ENCODE data around the gene MXRA8.
"Not testable (repeated sequence)": the region's sequence is repeated elsewhere in the genome, so short reads cannot be mapped to it uniquely, and the experiment has no call there.

The MXRA8 gene

DNA sequence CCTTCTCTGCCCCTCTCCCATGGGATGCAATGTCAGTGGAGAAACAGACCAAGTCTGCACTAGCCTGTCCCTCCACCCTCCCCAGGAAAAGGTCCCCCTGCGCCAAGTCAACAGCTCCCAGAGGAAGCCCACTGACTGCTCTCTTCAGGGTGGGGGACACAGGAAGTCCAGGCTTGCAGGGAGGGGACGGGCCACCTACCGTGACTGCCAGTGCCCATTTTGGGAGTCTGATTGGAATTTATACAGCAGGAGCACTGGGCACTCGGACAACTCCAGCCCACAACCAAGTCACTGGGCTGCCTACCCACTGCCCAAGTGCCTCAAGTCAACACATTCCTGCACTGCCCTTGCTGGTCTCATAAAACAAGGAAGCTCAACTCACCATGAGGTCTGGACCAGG, 34.7 kb upstream of the MXRA8 start:
- DNase-seq: no peak

DNA sequence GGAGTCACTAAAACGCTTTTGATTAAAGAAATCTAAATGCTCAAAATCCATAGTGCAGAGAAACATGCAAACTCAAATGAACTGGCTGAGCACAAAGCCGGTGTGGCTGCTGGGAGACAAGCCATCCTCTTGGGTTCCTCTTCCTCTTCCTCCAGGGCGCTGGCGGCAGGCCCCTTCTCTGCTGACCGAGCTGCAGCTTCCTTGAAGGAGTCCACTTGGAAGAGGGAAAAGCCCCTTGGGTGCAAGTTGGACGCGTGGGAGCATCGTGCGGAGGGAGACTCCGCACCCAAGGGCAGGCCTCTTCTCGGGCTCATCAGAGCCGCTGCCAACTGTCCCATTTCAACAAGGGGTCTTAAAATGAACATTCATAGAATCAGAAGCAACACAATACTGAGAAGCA, 32.9 kb upstream of the MXRA8 start:
- DNase-seq: no peak

GRCh38 chr1:1390675-1391074, 32.3 kb upstream of the MXRA8 start:
- DNase-seq: no peak

- DNase-seq: no peak
Observed at GRCh38 chr1:1388078-1388472, 29.7 kb upstream of the MXRA8 start.

- DNase-seq: no peak
Observed at GRCh38 chr1:1387098-1388077, 29.0 kb upstream of the MXRA8 start.

DNA sequence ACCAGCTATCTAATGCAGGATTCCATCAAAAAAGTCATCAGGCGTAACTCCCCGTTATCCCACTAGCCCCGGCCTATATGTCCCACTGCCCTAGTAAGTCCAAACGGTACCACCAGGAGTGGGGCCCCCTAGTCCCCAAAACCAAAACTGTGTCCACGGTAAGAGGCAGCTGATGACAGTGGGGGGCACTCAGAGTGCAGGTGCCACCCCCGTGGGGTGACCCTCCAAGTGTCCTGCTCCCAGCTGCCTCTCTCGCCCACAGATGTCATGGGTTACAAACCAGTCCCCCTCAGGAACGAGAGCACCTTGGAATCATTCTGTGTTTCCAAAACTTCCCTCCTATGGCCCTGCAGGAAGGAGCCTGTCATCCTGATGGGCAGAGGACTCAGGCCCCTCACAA, 27.6 kb upstream of the MXRA8 start:
- no peak for DNase-seq

GRCh38 chr1:1385339-1385738, 27.0 kb upstream of the MXRA8 start:
- not testable (repeated sequence) for DNase-seq

- no peak for DNase-seq
Observed at GRCh38 chr1:1381294-1381693, 22.9 kb upstream of the MXRA8 start.

GRCh38 chr1:1380860-1381259, 22.5 kb upstream of the MXRA8 start:
- DNase-seq: no peak

DNA sequence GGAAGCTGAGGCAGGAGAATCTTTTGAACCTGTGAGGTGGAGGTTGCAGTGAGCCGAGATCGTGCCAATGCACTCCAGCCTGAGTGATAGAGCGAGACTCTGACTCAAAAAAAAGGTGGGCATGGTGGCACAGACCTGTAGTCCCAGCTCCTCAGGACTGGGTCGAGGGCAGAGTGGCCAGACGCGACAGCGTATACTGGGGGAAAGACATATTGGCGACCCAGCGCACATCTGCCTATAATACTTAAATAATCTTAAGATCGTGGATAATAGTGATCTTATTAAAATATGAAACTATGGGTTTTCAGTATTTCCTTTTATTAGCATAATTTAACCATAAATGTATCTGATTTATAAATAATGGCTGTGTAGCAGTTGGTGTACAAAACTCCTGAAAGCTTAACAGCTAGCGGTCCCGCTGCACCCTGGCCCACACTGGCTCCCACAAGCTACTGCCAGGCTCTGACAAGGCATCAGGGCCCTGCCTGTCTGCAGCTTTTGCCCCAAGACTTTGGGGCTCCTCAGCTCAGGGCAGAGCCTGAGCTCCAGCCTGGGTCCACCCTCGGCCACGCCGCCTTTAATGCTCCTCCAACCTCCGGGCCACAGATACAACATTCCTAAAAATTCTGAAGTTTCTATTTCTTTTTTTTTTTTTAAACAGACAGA, 19.3 kb upstream of the MXRA8 start:
- no peak for DNase-seq

DNA sequence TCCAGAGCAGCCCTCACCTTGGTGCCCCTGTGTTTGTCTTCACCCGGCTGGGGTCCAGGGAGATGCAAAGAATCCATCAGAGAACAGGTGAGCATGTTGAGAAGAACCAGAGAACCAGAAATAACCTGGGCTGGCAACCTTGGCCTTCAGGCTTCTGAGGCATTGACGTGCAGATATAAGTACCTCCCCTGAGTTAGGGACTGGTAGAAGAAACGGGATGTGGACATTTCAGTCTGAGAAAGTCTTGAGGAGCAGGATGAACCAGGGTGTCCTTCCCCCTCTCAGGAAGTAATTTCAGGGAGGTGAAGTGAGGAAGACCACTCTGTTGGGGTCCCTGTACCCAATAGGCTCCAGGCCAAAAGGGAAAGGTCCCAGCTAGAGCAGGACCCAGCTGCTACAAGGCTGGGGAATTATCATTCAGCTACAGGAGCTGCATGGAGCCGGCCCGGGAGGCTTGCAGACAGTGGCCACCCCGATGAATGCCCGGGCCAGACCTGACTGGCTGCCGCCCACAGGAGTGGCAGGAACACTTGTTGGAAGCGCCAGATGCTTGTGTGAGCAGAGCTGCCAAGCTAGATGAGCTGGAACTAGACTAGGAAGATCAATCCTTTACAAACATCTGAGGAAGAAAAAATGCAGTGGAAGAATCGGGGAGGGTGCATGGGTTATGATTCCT, 18.3 kb upstream of the MXRA8 start:
- DNase-seq: no peak

- DNase-seq: peak; percentile 72 to 99 (median 97)
Observed at GRCh38 chr1:1374929-1375662, 16.7 kb upstream of the MXRA8 start, which contains the start of gene AURKAIP1. AURKAIP1 (minus strand) TSS chr1:1375207; CDS start chr1:1374756, 451 bp downstream.

DNA sequence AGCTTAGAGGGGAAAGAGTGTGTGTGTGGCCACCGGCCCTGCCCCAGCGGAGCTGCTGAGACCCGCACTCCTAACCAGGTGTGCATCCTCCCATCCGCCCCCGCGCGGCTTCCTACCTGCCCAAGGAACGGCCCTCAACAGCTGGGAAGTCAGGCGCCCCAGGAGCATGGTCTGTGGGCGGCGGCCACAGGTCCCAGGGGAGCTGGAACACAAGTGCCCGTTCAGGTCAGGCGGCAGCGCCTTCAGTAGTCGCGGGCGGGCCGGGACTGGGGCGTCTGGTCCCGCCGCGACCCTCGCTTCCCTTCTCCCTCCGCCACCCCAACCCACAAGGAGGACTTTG, 16.2 kb upstream of the MXRA8 start:
- no peak for DNase-seq

DNA sequence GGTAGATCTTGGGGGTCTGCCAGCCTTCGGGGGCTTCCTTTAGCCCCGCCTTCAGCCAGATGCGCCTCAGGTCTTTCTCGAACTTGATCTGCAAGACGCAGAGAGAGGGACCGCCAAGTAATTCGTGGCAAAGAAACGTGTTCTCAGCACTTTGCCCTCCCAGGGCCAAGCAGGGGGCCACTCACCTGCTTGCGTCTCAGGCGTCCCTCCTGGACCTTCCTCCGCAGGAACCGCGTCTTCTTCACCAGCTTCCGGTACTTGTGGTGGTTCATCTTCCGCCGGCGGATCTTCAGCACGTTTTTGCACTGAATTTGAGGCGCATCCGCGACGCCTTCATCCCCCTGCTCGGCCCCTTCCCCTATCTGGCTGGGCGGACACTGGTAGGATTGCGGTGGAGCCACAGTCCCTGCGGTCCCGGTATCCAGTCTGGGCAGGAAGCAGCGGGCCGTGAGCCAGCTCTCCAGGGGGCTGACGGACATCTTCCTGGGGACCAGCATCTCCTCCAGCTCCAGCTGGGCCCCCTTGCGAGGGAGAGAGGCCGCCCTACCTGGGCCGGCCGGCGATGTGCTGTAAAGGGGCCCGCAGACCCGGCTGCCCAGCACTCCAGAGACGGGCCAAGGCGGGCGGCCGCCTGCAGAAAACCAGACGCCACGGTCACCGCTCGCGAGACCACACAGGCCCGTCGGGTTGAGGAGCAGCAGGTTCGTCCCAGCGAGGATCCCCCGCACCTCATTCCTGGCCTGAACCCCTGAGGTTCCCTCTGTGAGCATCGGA, 15.6 kb upstream of the MXRA8 start:
- no peak for DNase-seq

DNA sequence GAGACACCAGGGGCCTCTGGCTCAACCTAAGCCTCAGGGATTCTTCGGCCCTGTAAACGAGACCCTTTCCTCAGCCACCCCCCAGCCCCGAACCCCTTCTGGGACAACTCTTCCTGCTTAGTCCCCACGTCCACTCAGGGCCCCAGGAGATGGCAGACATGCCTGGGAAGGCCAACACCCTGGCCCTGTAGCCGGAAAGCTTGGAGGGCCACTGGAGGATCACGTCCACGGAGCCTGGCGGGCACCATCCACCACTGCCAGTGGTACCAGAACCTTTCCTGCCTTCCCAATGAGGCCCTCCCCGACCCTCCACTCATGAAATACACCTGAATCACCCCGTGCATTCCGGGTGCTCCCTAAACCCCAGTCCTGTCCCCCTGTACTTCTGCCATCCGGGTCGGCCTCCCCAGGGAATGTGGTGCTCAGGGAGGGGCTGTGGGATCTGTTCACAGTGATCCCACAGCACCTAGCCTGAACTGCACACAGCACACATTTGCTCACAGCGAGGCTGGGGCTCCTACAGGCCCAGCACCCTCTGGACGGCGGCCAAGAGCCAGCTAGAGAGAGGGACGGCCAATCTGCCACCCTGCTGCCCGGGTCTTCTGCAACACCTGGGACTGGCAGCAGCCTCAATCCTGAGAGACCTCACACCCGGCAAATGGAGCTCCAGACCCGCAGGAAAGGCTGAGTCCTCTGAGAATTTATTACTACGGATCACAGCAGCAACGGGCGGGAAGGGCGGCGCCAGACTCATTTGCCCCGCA, 14.9 kb upstream of the MXRA8 start:
- DNase-seq: no peak

- DNase-seq: peak in 5 of 14 donors; percentile 15 to 49 (median 20)
Observed at GRCh38 chr1:1371746-1372711, 13.7 kb upstream of the MXRA8 start.

- no peak for DNase-seq
Observed at GRCh38 chr1:1371364-1371745, 13.0 kb upstream of the MXRA8 start.

DNA sequence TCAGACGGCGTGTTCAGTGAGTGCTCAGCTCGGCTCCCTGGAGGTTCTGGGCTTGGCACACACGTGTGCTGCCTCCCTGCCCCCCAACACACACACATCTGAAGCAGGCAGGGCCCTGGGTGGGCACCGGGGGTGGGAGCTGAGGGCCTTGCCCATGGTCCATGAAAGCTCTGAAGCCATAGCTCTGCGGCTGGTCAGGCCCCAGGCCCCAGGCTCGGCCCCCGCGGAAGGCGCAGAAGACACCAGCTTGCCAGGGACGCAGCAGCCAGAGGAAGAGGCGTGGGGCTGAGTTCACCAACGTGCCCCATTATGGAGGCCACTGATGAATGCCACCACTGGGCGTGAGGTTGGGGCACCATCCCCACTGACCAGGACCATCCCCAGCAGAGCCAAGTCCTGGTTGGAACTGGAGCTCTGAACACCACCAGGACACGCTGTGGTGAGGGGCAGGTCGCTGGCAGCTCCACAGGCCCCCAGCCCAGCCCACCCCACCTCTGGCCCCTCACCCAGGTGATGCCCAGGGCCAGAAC, 12.5 kb upstream of the MXRA8 start:
- no peak for DNase-seq

DNA sequence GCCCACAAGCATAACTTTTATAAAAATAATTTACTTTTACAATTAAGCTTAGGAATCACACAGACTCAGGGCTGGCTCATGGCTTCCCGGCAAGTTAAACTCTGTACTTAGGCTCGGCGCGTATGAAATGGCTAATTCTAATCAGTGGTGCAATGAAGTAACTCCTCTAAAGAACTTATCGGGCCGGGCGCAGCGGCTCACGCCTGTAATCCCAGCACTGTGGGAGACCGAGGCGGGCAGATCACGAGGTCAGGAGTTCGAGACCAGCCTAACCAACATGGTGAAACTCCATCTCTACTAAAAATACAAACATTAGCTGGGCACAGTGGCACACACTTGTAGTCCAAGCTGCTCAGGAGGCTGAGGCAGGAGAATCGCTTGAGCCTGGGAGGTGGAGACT, 11.7 kb upstream of the MXRA8 start:
- DNase-seq: not testable (repeated sequence)
